GF-D8 (cell line): ENCODE data around the gene SERGEF.

ENCODE experiments used
- DNase-seq: peaks from one replicate; lab custom pipeline; 2025; lab: John Stamatoyannopoulos, UW

The SERGEF gene

DNA sequence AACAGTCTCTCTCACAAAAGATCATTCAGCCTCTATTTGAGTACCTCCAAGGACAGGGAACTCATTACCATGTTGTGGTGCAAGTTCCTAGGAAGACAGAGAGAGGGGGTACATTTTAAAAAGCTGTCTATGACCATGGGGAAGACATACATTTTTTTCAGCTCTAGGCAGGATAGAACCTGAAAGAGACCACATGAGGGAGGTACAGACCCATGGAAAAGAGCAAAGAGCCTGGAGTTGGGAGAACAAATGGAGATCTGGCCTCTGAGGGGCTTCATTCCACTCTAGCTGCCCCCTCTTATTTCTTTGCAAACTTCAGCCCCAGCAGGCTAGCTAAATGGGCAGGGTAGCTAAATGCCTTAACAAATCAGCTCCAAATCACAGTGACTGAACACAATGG is 241.9 kb downstream of the SERGEF start:
- DNase-seq = no peak

DNA sequence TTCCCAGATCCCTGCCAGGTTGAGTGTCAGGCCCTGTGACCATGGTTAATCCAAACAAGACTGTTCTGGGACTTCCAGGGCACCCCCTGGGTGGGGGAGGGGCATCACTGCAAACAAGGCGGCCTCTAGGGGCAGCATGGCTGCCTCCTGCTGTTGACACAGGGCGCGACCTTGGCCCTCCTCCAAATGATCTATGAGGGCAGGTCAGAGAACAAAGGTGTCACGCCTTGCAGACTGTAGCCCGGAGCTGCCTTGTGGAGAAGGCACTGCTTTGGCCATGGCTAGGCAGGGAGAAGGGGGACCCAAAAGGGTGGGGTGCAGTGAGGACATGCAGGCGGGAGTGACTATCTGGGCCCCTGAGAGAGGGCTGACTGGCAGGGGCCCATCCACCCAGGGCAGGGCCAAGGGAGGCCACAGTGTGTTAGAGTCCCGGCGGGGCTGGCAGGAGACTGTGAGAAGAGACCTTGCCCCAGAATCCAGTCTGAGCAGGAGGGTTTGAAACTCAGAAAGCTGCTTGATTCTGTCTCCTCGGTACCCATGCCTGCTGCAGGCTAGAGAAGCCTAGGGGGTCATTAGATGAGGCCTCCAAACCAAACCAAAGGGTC is 242.7 kb downstream of the SERGEF start:
- DNase-seq = no peak

DNA sequence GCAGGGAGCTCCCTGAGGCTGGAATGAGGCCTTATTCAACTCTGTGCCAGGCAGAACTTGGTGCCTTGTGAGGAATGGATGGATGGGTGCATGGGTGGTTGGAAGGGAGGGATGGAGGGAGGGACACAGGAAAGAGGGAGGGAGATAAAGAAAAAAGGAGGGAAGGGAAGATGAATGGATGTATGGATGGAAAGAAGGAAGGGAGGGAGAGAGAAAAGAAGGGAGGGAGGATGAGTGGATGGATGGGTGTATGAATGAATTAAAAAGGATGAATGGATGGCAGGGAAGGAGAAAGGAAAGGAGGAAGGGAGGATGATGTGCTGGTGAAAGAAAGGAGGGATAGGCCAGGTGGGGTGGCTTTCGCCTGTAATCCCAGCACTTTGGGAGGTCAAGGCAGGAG is 243.6 kb downstream of the SERGEF start:
- DNase-seq = no peak

DNA sequence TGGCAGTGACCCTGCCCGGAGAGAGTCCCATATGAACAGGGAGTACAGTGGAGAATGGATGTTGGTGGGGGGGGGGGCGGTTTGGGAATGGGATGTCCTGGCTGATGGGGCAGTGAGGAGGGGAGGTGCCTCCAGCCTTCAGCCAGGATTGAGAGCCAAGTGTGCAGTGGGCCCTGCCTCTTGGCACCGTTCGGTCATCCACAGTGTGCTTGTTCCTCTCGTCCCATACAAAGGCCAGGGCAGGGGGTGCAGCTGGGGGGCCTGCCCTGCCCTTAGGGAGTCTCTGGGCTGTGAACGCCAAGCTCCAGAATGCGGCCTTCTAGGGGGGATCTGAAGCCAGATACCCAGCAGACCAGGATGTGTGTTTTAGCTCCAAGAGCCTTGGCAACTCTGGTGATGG is 244.3 kb downstream of the SERGEF start:
- DNase-seq = no peak

- no peak for DNase-seq
Observed at GRCh38 chr11:17767914-17768313, 244.9 kb downstream of the SERGEF start.

- no peak for DNase-seq
Observed at GRCh38 chr11:17767301-17767885, 245.5 kb downstream of the SERGEF start.

DNA sequence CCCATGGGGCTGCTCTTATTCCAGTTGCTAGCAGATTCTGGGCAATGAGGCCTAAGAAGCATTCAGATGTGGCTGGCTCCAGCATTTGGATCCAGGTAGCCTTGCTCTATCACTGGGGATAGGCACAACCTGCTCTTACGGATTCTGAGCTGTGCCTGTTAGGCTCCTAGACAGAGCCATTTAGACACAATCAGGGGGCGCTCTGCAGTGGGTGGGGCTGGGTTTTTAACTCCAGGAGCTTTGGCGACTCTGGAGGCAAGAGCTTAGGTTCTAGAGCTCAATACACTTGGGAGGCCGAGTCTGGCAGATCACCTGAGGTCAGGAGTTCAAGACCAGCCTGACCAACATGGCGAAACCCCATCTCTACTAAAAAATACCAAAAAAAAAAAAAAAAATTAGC is 246.3 kb downstream of the SERGEF start:
- no peak for DNase-seq

GRCh38 chr11:17766073-17766359 is 246.8 kb downstream of the SERGEF start:
- DNase-seq = no peak

DNA sequence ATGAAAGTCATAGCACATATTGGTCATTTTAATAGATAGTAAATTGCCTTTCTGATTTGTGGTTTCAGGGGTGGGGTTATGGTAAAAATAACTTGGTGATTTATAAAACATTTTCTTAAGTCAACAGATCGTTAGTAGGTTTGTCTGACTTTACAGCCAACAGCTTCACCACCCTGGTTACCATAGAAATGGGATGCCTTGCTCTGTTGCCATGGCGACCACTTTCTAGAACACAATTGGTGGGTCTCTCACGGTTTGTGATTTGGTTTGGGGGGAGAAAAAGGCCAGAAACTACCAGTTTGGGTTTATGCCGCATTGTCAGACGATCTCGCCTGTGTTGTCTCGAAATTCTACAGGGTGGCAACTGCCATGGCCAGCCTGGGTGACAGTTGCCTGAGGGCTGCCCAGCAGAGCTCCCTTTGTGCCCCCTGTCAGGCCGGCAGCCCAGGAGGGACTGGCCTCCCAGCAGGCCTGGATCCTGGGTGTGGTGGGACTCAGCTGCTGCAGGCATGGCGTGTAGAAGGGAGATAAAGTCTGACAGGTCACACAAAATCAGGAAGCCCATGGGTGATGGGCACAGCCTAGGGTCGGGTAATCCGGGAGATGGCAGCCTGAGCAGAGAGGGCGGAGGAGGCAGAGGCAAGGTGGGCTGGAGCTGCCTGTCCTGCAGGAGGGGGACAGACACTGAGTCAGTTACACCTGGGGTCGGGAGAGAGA is 247.3 kb downstream of the SERGEF start:
- no peak for DNase-seq

DNA sequence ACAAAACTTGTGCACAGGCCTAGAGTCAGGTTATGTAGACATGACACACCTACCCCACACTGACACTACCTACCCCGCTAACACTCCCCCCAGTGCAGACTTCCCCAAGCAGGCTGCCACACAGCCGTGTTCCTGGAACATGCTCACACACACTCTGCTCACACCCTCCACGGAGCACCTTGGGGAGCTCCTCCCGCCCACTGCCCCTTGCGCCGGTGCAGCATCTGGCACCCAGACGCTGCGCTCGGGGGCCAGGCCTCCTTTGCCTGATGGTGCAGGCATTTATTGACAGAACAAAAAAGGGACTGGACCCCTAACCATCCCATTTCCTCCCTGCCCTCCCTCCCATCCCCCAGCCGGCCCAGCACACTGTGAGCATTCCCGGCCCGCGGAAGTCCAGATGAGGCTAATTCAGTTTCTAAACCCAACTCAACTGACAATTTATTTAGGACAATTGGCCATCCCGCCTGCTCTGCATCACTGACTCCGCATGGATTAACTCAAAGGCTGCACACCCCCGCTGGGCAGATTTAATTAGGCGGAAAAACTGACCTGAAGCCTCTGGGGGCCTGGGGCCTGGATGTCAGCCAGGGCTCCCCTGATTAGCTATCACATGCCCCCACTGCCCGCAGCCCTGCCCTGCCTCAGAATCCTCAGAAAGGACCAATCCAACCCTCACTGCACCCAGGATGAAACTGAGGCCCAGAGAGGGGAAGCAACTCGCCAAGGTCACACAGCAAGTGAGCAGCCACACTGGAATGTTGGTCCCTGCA is 248.2 kb downstream of the SERGEF start:
- DNase-seq = no peak

DNA sequence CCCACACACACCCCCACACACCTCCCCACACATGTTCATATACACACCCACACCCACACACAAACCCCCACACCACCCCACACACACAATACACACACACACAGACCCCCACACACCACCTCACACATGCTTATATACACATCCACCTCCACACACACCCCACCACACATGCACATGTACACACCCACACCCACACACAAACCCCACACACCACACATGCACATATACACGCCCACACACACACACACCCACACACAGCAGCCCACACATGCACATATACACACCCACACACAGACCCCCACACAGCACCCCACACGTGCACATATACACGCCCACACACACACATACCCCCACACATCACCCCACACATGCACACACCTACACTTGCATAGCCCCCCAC is 249.1 kb downstream of the SERGEF start:
- DNase-seq = no peak

DNA sequence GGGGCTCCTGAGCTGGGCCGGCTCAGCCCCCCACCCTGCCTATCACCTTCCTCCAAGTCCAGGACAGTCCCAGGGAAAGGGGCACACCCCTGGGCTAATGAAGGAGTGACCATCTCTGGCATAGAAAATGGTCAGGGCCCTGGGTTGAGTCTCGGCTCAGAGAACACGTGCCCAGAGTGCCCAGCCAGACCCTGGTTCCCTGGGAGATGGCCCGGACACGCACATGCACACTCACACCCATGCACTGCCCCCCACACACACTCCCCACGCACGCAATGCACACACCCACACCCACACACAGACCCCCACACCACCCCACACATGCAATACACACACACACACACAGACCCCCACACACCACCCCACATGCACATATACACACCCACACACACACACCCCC is 249.6 kb downstream of the SERGEF start:
- no peak for DNase-seq

DNA sequence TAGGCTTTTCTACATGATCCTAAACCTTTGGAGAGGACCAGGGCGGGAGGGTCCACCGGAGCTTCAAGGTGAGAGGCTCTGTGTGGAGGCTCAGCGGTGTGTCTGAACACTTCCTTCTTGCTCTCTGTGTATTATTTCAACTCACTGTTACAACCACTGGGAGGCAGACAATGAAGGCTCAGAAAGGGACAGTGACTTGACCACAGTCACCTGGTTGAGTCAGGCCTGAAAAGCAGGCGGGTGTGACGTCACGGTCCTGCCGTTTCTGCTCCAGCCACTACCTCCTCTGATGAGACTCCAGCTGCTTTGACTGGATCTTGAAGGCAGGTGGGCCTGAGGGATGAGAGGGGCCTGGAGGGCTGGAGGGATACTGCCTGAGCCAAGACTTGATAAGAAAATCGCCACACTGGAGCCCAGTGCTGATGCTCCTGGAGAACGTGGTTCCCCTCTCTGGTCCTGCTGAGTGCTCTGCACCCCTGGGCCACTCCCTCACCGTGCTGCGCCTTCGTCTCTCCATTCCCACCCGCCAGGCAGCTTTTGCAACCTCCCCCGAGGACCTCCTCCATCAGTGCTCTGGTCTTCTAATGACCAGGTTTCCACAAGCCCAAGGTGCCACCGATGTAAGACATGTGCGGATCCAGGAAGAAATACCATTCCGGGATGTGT is 250.4 kb downstream of the SERGEF start:
- DNase-seq = no peak

DNA sequence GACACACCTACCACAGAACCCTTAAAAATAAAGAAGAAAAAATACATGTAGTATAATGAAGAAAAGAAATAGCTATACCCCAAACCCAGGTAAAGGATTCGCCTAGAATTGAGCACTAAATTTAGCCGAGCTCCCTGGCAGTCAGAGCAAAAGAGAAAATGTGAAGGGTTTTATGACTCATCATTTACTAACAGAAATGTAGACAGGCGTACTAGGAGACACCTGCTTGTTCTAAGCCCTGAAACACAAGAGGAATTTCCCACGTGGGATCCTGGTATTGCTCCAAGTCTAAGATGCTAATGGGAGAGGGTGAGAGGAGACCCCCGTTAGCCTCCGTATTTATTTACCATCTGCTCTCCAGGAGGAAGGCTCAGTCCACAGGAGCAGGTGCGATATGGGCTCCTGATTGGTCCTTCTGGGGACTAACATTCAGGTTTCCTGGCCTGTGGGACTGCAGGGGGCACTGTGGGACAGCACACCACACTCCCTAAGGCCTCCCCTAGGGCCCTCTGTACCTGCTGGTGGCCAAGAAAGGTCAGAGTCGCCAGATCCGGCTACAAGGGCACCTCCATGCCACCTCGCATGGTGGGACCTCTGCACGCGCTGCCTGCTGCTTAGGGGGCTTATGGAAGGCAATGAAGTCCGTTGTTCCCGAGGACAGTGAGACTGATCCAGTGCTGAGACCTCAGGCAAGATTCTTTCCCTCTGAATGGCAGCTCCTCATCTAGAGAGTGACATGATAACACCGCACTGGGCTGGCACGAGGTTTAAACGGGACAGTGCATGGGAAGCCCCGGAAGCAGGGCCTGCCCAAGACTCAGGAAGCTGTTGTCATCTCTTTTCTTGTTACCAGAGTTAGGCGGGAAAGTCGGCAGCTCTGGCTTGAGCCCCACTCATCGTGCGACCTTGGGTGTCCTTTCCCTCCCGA is 252.5 kb downstream of the SERGEF start:
- no peak for DNase-seq

DNA sequence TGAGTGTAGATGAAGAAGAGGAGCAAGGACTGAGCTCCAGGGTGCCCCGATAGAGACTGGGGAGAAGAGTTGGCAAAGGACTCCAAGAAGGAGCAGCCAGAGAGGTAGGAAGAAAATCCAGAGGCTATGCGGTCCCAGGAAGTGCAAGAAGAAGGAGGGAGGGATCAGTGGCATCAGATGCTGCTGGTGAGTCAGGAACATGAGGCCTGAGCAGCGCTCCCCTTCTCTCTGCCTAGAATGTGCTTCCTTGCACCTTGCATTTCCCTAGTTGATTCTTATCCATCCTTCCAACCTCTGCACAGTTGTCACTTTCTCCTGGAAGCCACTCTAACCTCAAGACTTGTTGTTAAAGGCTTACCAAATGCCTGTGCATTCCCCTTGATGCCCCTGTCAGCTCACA is 257.0 kb downstream of the SERGEF start:
- no peak for DNase-seq

DNA sequence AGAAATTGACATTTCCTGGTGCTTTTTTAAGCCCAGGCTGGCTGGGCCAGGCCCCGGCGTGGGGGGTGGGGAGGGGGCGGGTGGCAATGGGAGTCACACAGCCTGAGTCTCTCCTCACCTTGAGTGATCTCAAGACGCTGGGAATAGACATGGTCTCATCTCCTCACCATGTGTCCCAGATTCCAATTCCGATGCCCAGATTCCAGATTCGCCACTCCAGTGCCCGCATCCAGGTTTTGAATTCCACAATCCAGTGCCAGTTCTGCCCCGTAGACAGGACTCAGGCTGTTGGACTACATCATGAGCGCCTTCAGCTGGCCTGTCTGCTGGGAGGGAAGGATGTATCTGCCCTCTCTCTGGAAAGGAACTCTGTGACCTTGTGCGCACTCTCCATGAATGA is 259.2 kb downstream of the SERGEF start:
- DNase-seq = no peak

- no peak for DNase-seq
Observed at GRCh38 chr11:17753153-17753552, 259.7 kb downstream of the SERGEF start.

GRCh38 chr11:17752144-17752543 is 260.7 kb downstream of the SERGEF start:
- DNase-seq = no peak

DNA sequence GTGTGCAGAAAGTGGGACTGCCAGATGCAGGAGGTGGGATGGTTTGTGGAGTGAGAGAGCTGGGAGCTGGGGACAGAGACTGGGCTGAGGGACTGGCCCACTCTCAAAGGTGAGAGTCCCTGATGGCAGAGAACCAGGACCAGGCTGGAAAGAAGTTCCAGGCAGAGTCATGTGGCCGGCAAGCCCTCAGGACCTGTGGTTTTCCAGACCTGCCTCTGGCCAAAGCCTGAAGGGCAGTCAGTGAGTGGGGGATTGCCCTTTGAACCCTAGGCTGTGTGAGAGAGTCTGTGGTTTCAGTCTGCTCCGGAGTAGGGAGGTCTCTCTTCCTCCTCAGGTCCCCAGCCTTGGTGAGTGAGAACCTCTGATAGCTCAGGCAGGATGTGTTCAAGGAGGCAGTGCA is 261.3 kb downstream of the SERGEF start:
- no peak for DNase-seq

GRCh38 chr11:17750801-17751165 is 262.1 kb downstream of the SERGEF start:
- DNase-seq = no peak

GRCh38 chr11:17750013-17750800 is 262.6 kb downstream of the SERGEF start:
- no peak for DNase-seq
